Activated CD8-positive, alpha-beta memory T cell treated with anti-CD3 and anti-CD28 coated beads for 4 hours (primary cell): ENCODE data around the gene MAPK8IP1.

Experiments used
- DNase-seq, 2 donors: peaks; one replicate each; pipeline ENCODE4 v3.0.0-alpha.2; 2020; ENCODE audit warnings: low read depth in 2 of 2

Gene MAPK8IP1

GRCh38 chr11:45945397-45945999 is 60.0 kb downstream of the MAPK8IP1 start:
- no peak for DNase-seq

- DNase-seq = no peak
Measured at GRCh38 chr11:45947885-45948284, 62.4 kb downstream of the MAPK8IP1 start.

- no peak for DNase-seq
Measured at GRCh38 chr11:45948356-45948755, 62.9 kb downstream of the MAPK8IP1 start.

- DNase-seq = no peak
Measured at GRCh38 chr11:45949992-45950407, 64.5 kb downstream of the MAPK8IP1 start.
